WTC11 (cell line): ENCODE data around the gene ALDOC. TPM values are rescaled to one million over a fixed set of nuclear protein-coding genes. Genes with fewer than 3 reads are reported as not detected.

ENCODE experiments used
- ATAC-seq: fragments of 200-7000 bp; cut with Tn5 transposase; 2 replicates; pipeline ENCODE4 v1.10.0; 2021; ENCODE audit warnings: mild to moderate bottlenecking, moderate library complexity
- CTCF ChIA-PET: fragments of 300-600 bp; sonication (Branson Sonifier 250); formaldehyde crosslinking; loops from one replicate; lab custom pipeline; 2021; ENCODE audit warnings: antibody characterized with exemption; lab: Charles Lee
- POLR2A ChIA-PET: fragments of 350-600 bp; sonication (Branson Sonifier 250); formaldehyde crosslinking; loops from one replicate; lab custom pipeline; 2021; ENCODE audit warnings: antibody characterized with exemption; lab: Charles Lee
- DNase-seq: peaks from one replicate; pipeline ENCODE4 v3.0.0; 2021; ENCODE audit warnings: low spot score
- H3K27ac Mint-ChIP-seq: 2 replicates; pipeline ENCODE4 v1.8.0; 2021; ENCODE audit warnings: mixed read lengths
- H3K27me3 Mint-ChIP-seq: 2 replicates; pipeline ENCODE4 v1.8.0; 2021; ENCODE audit warnings: low read depth, mild to moderate bottlenecking, moderate library complexity, mixed read lengths
- H3K36me3 Mint-ChIP-seq: 2 replicates; pipeline ENCODE4 v1.8.0; 2021; ENCODE audit warnings: mixed read lengths
- H3K4me1 Mint-ChIP-seq: 2 replicates; pipeline ENCODE4 v1.8.0; 2022; ENCODE audit warnings: mixed read lengths
- H3K4me3 Mint-ChIP-seq: 2 replicates; pipeline ENCODE4 v1.8.0; 2021; ENCODE audit warnings: mild to moderate bottlenecking, moderate library complexity, mixed read lengths
- H3K9me3 Mint-ChIP-seq: 2 replicates; pipeline ENCODE4 v1.8.0; 2021; ENCODE audit warnings: mixed read lengths
- AR ChIP-seq: fragments of 250-450 bp; sonication (Bioruptor Pico); IDR thresholded peaks from 2 replicates; pipeline ENCODE4 v1.9.0; 2021; ENCODE audit warnings: mild to moderate bottlenecking
- ATF2 ChIP-seq: sonication (generic); formaldehyde crosslinking; IDR thresholded peaks from 2 replicates; pipeline ENCODE4 v1.8.1; 2022; ENCODE audit warnings: low read depth, missing genetic modification reagents, borderline replicate concordance
- CBFB ChIP-seq: sonication (generic); formaldehyde crosslinking; IDR thresholded peaks from 2 replicates; pipeline ENCODE4 v1.8.1; 2022; ENCODE audit warnings: mild to moderate bottlenecking, low read depth, missing genetic modification reagents
- CREM ChIP-seq: sonication (generic); formaldehyde crosslinking; IDR thresholded peaks from 2 replicates; pipeline ENCODE4 v1.8.1; 2022; ENCODE audit warnings: mild to moderate bottlenecking, missing genetic modification reagents, moderate library complexity
- CTCF ChIP-seq: fragments of 200-600 bp; IDR thresholded peaks from 2 replicates; pipeline ENCODE4 v1.8.0; 2022; ENCODE audit warnings: antibody characterized with exemption
- E2F4 ChIP-seq: sonication (generic); formaldehyde crosslinking; IDR thresholded peaks from 2 replicates; pipeline ENCODE4 v1.8.1; 2022; ENCODE audit warnings: low read depth, mild to moderate bottlenecking, moderate library complexity, missing genetic modification reagents, borderline replicate concordance
- ETV6 ChIP-seq: sonication (generic); formaldehyde crosslinking; IDR thresholded peaks from 2 replicates; pipeline ENCODE4 v1.8.1; 2022; ENCODE audit warnings: mild to moderate bottlenecking, missing genetic modification reagents
- JUN ChIP-seq: sonication (generic); formaldehyde crosslinking; IDR thresholded peaks from 2 replicates; pipeline ENCODE4 v1.8.0; 2023; ENCODE audit warnings: mild to moderate bottlenecking, missing genetic modification reagents
- NFATC4 ChIP-seq: fragments of 250-450 bp; sonication (Bioruptor Pico); IDR thresholded peaks from 2 replicates; pipeline ENCODE4 v1.9.0; 2021; ENCODE audit warnings: mild to moderate bottlenecking
- RELA ChIP-seq: sonication (generic); formaldehyde crosslinking; IDR thresholded peaks from 2 replicates; pipeline ENCODE4 v1.8.1; 2022; ENCODE audit warnings: missing genetic modification reagents, mild to moderate bottlenecking, borderline replicate concordance
- STAT6 ChIP-seq: sonication (generic); formaldehyde crosslinking; conservative IDR thresholded peaks from 2 replicates; pipeline ENCODE4 v1.8.1; 2023; ENCODE audit warnings: mild to moderate bottlenecking, low read depth, missing genetic modification reagents, moderate library complexity
- USF2 ChIP-seq: sonication (generic); formaldehyde crosslinking; IDR thresholded peaks from 2 replicates; pipeline ENCODE4 v1.8.1; 2023; ENCODE audit warnings: mild to moderate bottlenecking, missing genetic modification reagents, moderate library complexity
- ZNF263 ChIP-seq: sonication (generic); formaldehyde crosslinking; IDR thresholded peaks from 2 replicates; pipeline ENCODE4 v1.8.1; 2022; ENCODE audit warnings: low read depth, mild to moderate bottlenecking, moderate library complexity, missing genetic modification reagents
- total RNA-seq: library from RNA; stranded (reverse); gene quantifications from 3 replicates; pipeline ENCODE4 v1.2.3, GENCODE V29; 2021

The ALDOC gene
- total RNA-seq, 1 experiment from 2014 or later = 73.5 TPM

- TF ChIP-seq USF2 (CRISPR knock-in tag) = no peak
- TF ChIP-seq ZNF263 (CRISPR knock-in tag) = no peak
- no peak for TF ChIP-seq STAT6 (CRISPR knock-in tag)
- TF ChIP-seq JUN (CRISPR knock-in tag) = no peak
- no peak for TF ChIP-seq RELA
- TF ChIP-seq AR (CRISPR knock-in tag) = no peak
- 0 out of 2 replicates have a peak, but pooled peaks have one; percentile 49 for TF ChIP-seq CREM (CRISPR knock-in tag)
- peak; percentile 96 for TF ChIP-seq E2F4 (CRISPR knock-in tag)
- TF ChIP-seq CTCF = no peak
- TF ChIP-seq CBFB (CRISPR knock-in tag) = no peak
- TF ChIP-seq NFATC4 (CRISPR knock-in tag) = no peak
- no peak for TF ChIP-seq ATF2 (CRISPR knock-in tag)
Measured at GRCh38 chr17:28598799-28599310, 22.2 kb upstream of the ALDOC start, which contains the start of gene SPAG5 (continued).

- TF ChIP-seq ETV6 (CRISPR knock-in tag) = no peak
- Mint-ChIP-seq H3K27ac (peak overlapping the region; percentile 90), H3K4me1 (peaks cover 16% of the 10 kb centered on the region), H3K4me3 (peak overlapping the region; percentile 94), H3K36me3 (peaks cover 19% of the 10 kb centered on the region), H3K9me3 (no peaks in the 10 kb centered on the region), H3K27me3 (peaks cover 4% of the 10 kb centered on the region)
- POLR2A ChIA-PET = interaction anchor here (0.7 kb wide), 1 partner anchor 22 kb away, joined by 3 read pairs; the partner anchor contains the start of gene ALDOC
- ATAC-seq = peak; percentile 18
- DNase-seq = no peak
- CTCF ChIA-PET = interaction anchor here (1.2 kb wide), 1 partner anchor 14 kb away, joined by 4 read pairs; no protein-coding TSS in a partner anchor
Measured at GRCh38 chr17:28598389-28598788, 21.7 kb upstream of the ALDOC start.
